ENCODE results near the gene PRDM15.

The PRDM15 gene, protein sequence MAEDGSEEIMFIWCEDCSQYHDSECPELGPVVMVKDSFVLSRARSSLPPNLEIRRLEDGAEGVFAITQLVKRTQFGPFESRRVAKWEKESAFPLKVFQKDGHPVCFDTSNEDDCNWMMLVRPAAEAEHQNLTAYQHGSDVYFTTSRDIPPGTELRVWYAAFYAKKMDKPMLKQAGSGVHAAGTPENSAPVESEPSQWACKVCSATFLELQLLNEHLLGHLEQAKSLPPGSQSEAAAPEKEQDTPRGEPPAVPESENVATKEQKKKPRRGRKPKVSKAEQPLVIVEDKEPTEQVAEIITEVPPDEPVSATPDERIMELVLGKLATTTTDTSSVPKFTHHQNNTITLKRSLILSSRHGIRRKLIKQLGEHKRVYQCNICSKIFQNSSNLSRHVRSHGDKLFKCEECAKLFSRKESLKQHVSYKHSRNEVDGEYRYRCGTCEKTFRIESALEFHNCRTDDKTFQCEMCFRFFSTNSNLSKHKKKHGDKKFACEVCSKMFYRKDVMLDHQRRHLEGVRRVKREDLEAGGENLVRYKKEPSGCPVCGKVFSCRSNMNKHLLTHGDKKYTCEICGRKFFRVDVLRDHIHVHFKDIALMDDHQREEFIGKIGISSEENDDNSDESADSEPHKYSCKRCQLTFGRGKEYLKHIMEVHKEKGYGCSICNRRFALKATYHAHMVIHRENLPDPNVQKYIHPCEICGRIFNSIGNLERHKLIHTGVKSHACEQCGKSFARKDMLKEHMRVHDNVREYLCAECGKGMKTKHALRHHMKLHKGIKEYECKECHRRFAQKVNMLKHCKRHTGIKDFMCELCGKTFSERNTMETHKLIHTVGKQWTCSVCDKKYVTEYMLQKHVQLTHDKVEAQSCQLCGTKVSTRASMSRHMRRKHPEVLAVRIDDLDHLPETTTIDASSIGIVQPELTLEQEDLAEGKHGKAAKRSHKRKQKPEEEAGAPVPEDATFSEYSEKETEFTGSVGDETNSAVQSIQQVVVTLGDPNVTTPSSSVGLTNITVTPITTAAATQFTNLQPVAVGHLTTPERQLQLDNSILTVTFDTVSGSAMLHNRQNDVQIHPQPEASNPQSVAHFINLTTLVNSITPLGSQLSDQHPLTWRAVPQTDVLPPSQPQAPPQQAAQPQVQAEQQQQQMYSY

DNA sequence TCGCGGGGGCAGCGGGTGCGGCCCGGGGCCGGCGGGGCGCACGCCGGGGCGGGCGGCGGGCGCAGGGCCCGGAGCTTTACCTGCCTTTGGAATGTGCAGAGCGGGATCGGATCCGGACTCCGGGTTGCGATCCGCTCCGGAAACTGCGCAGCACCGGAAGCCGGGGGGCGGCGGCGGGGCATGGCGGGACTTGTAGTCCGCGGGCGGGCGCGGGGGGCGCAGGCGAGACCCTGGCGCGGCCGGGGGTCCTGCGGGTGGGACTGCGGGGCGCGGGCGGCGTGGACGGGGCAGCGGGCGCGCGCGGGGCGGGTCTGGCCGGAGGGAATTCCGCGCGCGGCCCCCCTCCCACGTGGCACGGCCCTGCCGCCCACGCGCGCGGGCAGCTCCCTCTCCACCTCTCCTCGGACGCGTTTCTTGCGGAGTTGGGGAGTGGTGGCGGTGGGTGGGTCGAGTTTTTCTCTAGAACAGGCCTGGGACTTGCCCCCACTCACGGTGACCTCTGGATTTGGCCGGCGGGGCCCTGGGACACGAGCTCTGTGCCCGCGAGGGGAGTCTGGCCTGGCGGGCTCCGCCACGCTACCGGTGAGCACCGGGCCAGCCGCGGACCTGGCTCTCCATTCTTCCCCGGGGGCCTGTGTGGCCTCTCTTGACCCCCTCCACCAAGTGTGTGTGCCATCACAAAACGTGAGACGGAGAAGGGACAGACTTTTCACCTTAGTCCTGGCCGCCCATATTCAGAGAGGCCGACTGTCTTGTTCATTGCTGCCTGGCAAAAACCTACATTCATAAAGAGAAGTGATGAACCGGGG lies at the start of gene PRDM15:
PRDM15 (minus strand) TSS at position 155 of the 809 bp plus-strand sequence. CDS start 18,981 bp downstream, outside the sequence.
- peak; percentile 70 for DNase-seq (ENCODE audit: low read depth)

DNA sequence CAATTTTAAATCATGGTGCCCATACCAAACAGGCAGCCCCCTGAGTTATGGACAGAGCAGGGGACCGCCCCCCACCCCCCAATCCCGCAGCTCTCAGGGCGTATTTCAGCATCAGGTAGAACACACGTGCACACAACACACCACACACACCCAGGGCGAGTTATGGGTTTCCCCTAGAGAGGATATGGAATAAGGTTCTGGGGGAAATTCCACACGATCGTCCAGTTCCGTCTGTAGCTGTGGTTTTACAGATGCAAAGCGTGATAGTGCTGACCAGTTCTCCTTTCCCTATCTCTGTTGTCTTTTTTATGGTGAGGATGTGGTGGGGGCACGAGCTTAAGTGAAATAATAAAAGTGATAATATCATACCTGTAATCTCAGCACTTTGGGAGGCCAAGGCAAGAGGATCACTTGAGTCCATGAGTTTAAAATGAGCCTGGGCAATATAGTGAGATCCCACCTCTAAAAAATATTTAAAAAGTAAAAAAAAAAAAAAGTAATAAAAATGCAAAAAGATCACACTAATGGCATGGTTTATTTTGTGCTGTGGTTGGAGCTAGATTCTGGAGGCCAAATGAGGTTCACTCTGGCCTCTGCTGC lies 49.6 kb upstream of the PRDM15 start:
- DNase-seq (ENCODE audit: low read depth), result no peak

DNA sequence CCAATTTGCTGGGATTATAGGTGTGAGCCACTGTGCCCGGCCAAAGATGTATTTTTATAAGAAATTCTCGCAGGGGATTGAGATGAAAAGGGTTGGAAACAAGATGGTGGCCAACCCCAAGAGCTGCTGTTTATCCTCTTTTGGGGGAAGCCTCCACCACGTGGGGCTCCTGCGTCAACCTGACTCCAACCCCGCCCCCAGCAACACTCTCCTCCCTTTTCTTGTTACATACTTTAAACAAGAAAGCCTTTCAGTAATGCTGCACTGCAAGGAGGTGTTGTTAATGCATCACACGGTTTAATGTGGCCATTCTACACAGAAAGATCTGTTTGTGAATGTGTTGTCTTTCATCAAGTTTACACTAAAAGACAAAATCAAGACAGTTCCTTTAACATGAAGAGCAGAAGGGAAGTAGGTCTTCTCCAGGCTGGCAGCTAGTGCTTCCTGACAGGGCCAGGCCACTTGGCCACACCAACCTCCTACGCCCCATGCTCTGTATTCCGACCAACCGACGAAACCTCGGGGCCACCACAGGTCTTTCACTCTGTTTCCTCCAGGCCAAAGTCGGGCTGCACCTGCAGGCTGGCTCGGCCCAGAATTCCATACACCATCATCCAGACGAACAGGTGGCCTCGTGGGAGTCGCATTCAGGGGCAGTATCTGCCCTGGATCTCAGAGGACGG lies 48.7 kb upstream of the PRDM15 start:
- DNase-seq (ENCODE audit: low read depth), result no peak

DNA sequence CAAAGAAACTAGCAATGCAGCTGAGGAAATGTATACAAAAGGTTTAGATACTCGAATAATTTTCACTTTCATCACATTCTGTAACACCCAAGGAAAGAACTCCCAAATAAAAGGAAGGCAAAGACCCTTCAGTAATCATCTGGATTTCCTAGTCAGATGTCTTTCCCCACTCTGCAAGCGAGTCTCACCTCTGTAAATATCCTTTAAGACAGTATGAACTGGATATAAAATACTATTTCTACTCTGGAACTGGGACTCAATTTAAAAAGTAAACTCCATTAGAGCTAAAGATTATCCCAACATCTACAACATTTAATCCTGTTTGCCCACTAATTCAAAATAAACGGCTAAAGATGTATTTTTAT lies 47.6 kb upstream of the PRDM15 start:
- no peak for DNase-seq (ENCODE audit: low read depth)

DNA sequence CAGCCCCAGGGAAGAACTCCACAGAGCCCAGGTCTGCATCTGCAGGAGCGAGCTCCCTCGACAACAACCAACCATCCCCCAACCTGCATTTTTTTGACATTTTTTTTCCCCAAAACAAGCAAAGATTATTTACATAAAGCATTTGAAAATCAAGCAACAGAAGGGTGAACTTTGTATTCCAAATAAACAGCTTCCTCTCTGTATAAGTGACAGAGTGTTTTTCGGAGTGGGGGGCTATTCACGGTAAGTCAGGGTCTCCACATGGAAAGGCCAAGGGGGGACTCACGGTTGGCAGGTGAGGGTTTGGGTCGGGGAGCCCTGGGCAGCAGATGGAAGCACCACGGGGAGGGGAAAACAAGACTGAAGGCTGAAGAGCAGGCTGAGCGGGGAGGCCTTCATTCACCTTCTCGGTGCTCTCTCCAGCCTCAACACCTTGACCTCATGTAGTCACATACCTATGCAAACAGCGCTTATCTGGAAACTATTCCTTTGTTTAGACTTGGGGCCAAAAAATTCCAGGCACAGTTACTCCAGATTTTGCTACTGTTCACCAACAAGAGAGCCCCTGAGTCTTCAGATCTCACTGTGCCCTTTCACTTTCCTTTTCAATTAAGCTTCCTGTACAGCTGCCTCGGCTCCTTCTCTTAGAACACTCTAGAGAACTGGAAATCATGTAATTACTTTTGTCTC lies 47.1 kb upstream of the PRDM15 start:
- DNase-seq (ENCODE audit: low read depth), result peak; percentile 15

DNA sequence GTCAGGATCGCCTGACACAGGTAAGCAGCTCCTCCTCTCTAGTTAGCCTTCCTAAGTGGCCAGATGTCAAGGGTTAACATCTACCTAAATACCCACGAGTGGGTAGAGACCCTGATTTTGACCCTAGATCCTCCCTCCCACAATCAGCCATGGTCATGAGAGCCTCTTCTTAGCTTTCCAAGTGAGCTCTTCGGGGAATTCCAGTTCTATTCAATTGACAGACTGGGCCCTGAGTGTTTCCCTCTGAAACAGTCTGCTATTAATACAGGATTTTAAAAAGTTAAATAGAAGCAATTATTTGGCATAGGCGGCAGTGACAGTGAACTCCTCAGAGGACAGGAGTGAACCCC lies 46.6 kb upstream of the PRDM15 start:
- no peak for DNase-seq (ENCODE audit: low read depth)

DNA sequence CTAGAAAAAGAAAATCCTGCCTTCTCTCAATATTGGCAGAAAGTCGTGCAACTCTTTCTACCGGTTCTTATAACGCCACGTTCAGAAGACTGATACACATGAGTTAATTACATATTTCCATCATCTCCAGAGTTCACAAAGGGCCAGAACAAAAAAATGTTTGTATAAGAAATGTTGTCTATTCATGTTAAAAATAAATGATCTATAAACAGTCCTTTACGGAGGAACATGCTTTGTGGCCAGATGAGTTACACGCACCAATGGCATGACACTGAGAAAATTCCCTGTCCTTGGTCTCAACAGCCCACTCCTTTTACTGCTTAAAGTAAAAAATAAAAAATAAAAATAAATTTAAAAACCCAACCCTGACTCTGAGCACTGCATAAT lies 45.2 kb upstream of the PRDM15 start:
- DNase-seq (ENCODE audit: low read depth), result no peak

DNA sequence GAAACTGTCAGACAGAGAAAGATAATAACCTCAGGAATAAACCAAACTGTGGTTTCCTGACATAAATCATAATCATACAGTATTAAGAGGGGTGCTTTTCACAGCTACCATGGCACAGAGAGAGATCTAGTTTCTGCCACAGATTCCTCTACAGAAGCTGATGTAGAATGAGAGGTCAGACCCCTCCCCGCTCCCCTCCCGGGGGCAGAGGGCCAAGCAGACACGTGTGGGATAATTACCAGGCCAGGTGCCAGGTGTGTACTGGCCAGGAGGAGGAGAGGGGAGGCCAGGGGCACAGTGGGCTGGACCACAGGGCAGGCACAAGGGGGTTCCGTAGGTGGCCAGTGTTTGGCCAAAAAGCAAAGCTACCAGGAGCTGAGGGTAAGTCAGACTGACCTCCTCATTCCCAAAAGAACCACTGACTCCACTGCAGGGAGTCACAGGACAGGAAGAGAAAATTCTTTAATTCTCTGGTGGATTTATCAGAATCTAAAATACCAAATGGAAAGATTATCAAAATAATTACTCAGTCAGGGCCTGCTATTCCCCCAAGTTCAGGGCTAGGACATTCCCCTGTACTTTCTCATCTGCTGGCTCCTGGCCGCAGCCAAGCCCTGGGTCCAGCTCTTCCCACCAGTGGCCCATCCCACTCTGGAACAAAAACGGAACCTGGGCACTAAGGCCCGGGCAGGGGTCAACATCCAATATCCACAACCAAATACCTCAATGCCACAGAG lies 44.7 kb upstream of the PRDM15 start:
- DNase-seq (ENCODE audit: low read depth), result no peak

DNA sequence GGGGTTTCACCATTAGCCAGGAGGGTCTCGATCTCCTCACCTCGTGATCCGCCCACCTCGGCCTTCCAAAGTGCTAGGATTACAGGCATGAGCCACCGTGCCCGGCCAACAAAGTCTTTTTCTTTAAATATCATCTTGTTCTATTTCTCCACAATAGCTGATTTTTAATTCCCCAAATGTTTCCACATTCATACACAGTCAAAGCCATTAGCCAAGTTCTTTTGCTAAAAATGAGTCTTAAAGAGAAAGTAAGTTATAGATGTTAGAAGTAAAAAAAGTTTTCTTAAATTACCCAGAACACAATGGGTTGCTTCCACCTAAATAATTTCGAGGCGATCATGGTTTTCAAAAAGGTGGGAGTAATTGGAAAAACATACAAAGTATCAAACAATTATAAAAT lies 44.0 kb upstream of the PRDM15 start:
- DNase-seq (ENCODE audit: low read depth), result no peak

DNA sequence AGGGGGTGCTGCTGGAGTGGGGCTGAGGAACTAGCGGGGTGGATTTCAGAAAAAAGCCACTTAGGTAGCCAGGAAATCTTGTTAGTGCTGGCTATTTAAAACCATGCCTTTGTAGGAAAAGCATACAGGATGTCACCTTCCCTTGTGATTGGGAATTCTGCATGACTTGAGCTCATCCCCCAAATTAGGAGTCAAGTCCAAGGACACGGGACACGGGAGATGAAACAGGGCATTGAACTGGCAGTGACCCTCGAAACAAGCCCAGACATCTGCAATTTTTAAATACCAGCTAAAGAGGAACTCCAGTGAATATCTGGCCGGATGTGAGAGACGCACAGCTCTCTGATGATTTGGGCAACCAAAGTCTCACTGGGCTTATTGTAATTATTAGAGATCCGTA lies 41.9 kb upstream of the PRDM15 start:
- no peak for DNase-seq (ENCODE audit: low read depth)

DNA sequence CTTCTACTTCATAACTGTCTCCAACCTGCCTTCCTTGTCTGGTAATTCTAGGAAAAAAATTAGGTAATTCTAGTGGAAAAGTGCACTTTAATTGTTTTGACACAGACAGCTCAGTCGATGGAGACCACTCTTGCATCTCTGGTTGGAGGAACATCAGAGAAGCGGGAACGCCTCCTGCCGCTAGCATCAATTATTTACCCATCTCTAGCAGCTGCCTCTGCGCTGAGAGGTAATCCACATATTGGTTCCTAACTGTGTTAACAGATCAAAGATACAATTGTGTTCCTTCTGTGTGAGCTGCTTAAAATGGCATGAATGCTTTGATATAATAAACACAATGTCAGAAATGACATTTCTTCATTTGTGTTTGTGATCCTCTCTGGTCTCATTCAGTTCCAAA lies 41.3 kb upstream of the PRDM15 start:
- no peak for DNase-seq (ENCODE audit: low read depth)

DNA sequence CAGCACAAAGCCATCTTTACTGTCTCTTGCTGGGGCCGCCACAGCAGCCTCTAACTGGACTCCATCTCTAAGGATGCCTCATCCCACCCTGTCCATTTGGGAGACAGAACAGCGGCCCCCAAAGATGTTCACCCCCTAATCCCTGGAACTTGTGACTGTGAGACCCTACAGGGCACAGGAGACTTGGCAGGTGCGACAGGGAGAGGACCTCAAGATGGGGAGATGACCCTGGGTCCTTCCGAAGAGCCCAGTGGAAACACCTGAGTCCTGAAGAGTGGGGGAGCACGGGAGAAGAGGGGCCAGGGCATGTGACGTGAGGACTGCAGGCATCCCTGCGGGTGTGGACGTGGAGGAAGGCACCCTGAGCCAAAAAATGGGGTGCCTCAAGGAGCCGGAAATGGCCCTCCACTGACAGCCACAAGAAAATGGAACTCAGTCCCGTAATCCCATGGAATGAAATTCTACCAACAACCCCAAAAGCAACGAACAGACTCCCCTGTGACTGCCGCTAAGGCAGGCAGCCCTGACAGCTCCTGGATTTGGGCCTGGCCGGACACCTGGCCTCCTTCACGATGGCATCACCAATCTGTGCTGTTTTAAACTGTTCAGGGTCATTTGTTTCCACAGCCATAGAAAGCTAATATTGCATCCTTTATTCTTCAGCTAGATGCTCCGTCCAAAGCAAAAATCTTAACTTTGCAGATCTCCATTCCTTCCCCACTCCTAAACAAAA lies 40.7 kb upstream of the PRDM15 start:
- DNase-seq (ENCODE audit: low read depth), result no peak

DNA sequence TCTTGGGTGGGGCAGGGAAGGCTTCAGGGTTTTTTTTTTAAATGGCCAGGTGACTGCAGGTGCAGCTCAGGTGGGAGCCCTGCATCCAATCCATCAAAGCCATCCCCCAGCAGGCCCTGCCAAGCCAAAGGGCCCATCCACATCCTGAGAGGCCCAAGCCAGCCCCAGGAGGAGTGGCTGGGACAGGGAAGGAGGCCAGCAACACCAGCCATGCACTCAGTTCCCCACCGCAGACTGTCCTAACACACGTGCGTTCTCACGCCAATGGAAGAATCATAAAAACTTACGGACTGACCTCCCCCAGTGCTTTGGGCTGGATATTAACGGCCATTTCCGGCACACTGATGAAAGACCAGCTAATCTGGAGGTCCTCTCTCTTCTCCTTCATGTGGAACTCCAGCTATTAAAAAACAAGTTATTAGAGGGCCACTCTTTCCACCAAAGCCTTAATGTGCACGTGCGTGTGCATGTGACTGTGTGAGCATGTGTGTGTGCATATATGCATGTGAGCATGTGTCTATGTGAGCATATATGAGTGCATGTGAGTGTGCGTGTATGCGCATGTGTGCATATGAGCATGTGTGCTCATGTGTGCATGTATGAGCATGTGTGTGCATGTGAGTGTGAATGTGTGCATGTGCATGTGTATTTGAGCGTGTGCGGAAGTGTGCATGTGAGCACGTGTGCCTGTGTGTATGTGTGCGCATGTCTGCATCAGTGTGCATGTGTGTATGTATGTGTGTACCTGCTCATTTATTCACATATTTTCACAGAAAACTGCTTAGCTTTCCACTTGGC lies 39.6 kb upstream of the PRDM15 start:
- DNase-seq (ENCODE audit: low read depth), result no peak

DNA sequence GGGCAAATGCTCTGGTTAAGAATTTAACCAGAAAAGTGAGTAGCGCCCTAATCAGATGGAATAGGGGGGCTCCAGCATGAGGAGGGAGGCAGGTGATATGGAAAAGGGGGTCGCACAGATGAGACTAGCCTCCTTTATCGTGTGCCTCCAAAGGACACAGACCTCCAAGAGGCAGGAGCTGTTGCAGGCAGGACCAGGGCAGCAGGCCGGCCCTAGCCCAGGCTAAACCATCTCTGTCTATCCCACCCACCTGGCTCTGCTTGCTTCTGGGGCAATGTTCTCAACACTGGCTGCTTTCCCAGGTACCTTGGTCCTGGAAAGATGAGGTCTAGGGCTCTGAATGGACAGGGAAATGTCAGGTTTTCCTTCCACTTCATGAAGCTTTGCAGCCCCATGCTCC lies 38.4 kb upstream of the PRDM15 start:
- DNase-seq (ENCODE audit: low read depth), result no peak

DNA sequence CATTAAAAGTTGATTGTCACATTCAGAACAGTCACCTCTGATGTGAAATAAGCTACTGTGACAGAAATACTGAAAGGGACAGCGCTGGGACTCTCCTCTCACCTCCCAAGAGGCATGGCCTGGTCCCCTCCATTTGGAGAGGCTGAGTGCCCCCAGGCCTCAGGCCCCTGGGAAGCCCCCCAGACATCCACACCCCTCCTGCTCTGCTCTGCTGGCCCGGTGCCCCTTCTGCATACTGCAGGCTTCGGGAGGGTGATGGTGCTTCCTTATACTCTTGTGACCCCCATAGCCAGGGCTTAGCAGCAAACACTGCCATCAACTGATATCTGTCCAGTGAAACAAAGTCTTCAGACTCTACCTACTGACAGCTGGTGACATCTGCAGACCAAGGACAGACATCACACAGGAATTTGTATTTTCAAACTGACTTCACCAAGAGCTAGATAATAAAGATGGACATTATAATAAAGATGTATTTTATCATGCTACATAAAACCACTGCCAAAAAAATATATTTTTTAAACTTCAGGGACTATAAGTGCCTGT lies 37.8 kb upstream of the PRDM15 start:
- DNase-seq (ENCODE audit: low read depth), result no peak

DNA sequence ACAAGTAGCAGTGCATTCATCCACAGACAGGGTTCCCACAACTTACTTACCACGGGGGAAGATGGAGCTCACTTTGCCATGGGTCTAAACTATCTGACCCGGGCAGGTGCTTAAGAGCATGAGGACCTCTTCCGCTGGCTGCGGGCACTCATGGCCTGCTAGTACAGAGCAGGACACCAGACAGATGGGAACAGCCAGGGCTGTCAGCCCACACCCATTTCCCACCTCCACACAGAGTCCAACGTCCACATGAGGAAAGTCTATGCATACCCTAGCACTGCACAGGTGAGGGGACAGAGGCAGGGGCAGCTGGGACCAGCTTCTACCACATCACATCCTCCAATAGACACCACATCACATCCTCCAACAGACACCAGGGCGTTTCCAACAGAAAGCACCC lies 35.8 kb upstream of the PRDM15 start:
- no peak for DNase-seq (ENCODE audit: low read depth)

DNA sequence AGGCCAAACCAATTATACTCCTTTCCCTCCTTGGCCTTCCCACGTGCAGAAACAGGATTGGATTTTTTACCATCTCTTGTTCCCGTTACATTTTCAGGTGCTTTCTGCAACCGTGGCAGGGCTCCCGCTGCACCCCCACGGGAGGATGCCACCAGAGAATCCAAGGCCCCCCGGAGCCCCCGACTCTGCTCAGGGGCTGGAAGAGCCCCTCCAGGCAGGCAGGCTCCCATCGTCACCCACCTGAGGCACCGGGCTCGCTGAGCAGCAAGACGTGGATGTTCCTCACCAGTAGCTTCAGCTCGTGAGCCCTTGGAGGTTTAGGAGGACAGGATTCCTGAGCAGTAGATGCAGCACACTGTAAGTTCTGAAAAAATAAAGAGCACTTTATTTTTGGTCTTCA lies 35.2 kb upstream of the PRDM15 start:
- no peak for DNase-seq (ENCODE audit: low read depth)

DNA sequence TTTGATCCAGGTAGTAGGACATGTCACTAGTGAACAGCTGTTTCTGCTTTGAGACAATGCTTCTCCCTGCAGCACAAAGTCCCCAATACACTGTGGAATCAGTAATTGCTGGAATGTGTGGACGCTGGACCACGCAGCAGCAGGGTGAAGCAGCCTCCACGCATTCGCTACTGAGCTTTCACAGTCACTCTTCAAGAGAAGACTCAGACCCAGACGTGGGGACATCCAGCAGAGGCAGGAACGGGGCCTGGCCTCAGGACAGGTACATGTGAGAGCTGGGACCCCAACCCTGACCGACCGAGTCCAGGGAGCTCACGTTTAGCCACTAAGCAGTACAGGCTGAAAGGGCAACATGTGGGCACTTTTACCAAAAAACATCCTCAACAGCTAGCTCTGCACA lies 34.1 kb upstream of the PRDM15 start:
- no peak for DNase-seq (ENCODE audit: low read depth)
